Astrocyte of the spinal cord (primary cell): ENCODE data around the gene SLC16A8.

Experiments
- DNase-seq: peaks from one replicate; pipeline ENCODE4 v3.0.0; 2011; ENCODE audit warnings: low read depth, low spot score
- H3K4me3 ChIP-seq: 2 replicates; pipeline ENCODE4 v1.5.1; 2011; ENCODE audit warnings: low read depth, mild to moderate bottlenecking, low read length, moderate library complexity
- in situ Hi-C: cut with HindIII; loops from 2 replicates; pipeline ENCODE4 v1.10.0; 2017; ENCODE audit warnings: low sequenced_read_pairs
- TF ChIP-seq, protein P1 (sequence below): IDR thresholded peaks from 2 replicates; pipeline ENCODE4 v1.5.1; 2012; ENCODE audit warnings: low read depth, mild to moderate bottlenecking, low read length, inconsistent platforms

The SLC16A8 gene

DNA sequence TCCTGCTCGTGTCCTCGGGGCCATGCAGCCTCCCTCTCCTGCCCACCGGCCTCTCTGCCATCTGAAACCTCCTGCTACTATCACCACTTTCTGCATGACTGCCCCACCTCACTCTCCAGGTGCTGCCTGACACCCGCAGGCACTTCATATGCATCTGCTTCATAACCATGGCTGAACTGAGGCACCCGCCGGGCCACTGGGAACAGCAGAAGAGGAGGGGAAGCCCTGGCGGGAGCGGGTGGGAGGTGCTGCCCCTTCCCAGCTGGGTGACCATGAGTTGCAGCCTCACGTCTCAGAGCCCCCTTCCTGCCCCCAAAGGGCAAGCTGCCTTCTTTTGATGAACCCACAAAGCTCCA lies 48.5 kb downstream of the SLC16A8 start:
- in situ Hi-C loops, result no loop called here

DNA sequence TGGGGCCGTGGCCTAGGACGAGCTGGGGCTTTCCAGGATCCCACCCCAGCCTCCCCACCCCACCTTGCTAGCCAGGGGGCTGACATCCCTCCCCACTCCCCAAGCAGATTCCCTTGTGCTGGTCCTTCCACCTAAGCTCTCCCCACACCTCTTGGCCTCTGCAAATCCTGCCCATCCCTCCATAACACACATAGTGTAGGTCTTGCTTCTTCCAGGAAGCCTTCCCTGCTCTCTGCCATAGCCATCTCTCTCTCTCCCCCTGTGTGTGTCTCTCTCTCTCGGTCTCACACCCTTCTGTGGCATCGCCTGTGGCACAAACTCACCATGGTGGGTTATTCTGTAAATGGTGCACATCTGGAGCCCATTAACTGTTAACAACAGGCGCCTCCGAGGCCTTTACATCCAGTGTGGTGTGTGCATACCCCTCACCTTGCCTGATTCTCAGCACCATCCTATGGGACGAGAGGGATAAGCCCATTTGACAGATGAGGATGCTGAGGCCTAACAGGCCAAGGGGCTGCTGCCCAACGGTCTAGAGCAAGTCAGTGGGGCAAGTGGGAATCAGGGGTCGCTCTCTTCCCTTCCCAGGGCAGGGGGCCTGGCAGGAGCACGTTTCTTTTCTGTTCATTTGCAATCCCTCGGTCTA lies 49.0 kb downstream of the SLC16A8 start:
- in situ Hi-C loops, result no loop called here
- no peak for DNase-seq
- TF ChIP-seq, protein P1, sequence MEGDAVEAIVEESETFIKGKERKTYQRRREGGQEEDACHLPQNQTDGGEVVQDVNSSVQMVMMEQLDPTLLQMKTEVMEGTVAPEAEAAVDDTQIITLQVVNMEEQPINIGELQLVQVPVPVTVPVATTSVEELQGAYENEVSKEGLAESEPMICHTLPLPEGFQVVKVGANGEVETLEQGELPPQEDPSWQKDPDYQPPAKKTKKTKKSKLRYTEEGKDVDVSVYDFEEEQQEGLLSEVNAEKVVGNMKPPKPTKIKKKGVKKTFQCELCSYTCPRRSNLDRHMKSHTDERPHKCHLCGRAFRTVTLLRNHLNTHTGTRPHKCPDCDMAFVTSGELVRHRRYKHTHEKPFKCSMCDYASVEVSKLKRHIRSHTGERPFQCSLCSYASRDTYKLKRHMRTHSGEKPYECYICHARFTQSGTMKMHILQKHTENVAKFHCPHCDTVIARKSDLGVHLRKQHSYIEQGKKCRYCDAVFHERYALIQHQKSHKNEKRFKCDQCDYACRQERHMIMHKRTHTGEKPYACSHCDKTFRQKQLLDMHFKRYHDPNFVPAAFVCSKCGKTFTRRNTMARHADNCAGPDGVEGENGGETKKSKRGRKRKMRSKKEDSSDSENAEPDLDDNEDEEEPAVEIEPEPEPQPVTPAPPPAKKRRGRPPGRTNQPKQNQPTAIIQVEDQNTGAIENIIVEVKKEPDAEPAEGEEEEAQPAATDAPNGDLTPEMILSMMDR, result no peak
- H3K4me3 ChIP-seq, result no peak overlapping the region

More for the DNA sequence above, 48.5 kb downstream of the SLC16A8 start:
- H3K4me3 ChIP-seq, result no peak overlapping the region
- TF ChIP-seq, protein P1, result no peak
- DNase-seq, result no peak

DNA sequence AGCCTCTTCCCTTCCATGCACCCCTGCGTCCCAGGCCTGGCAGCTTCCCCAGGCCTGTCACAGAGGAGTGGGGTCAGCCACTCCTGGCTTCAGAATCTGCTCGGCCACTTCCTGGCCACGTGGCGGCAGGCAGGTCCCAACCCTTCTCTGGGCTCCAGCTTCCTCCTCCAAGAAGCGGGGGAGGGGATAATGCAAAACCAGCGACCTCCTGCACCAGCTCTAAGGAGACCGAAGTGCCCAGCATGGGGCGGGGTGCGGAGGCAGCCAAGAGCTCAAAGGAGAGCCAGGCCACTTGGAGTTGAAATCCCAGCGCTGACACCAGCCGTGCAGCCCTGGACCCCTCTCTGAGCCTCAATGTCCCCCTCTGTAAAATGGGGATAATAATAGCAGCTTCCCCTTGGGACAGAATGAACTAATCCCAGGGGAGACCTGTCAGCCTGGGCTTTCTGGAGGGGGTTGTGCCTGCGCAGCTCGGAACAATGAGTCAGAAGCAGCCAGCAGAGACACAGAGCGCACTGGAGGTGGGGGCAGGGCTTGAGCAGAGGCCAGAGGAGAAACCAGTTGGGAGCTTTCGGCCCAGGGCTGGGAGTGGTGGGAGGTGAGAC lies 49.6 kb downstream of the SLC16A8 start:
- TF ChIP-seq, protein P1, result no peak
- in situ Hi-C loops, result no loop called here
- no peak overlapping the region for H3K4me3 ChIP-seq
- peak; percentile 88 for DNase-seq

DNA sequence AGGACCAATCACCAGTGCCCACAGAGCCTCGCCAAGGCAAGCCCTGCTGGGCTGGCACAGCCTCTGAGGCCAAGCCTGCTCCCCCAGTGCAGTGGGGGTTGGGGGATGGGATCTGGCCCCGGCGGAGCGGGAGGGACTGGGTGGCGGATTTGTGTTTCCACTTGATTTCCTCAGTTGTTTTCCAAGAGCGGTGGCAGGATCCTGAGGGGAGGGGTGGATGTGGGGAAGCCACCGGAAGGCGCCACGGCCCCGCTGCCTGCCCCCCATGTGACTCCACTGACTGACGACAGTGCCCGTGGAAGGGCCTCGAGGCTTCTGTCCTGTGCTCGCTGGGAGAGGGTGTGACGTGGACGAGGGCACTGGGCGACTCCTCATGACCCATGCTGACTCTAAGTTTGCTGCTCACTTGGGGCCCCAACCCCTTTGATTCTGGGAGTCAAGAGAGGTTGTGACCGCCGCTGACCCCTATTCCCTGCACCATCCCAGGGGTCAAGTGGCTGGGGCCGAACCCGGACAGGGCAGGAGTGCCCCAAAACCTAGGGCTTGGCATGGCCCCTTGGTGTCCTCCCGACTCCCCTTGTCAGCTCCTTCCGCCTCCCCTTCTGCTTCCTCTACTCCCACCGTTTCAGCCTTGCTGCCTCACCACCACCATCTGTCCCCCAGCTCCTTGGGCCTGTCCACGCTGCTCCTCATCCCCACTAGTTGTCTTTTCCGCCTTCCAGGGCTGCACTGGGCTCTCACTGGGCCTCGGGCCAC lies 50.3 kb downstream of the SLC16A8 start:
- in situ Hi-C loops, result no loop called here
- no peak for DNase-seq
- no peak overlapping the region for H3K4me3 ChIP-seq
- TF ChIP-seq, protein P1, result no peak

DNA sequence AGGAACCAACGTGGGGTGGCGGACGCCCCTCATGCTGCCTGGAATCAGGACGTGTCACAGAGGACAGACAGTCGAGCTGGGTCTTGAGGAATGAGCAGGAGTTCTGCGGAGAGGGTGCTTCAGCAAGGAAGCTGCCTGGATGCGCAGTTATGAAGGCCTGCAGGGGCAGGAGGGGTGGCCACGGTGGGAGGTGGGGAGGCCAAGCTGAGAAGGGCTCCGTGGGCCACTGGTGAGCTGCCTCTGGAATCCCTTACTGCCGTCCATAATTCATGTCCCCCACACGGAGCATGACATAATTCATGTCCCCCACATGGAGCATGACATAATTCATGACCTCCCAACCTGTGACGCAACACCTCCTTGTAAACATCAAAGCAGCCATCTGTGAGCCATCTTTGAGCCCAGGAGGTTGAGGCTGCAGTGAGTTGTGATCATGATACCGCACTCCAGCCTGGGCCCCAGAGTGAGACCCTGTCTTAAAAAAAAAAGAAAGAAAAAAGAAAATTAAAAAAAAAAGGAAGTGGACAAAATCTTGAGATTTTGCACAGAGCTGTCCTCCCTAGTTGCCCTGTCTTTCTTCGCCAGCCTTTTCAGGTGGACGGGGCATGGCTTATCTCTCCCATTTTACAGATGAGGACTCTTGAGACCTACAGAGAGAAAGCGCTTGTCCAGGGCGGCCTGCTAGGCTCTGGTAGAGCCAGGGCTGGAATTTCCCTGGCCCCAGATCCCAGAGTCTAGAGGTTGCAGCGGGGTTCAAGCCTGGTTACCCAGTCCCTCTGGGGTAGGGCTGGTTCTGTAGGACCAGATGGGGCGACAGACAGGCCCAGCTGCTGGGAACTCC lies 51.1 kb downstream of the SLC16A8 start:
- no peak overlapping the region for H3K4me3 ChIP-seq
- in situ Hi-C loops, result no loop called here
- DNase-seq, result peak; percentile 78
- TF ChIP-seq, protein P1, result no peak

DNA sequence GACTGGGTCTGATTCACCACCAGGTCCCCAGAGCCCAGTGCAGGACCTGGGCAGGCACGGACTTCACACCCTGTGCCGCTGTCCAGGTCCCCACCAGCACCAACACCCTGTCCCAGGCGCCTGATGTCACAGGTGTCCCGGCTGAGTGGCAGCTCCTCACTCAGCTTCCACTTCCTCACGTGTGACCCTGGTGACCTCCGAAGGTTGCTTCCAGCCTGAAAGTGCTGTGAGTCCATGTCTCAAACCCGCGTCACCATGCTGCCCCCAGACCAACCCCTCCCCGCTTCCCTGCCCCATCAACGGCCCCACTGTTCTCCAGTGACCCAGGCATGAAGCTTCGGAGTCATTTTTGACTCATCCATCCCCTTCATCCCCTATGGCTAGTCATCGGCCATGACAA lies 52.5 kb downstream of the SLC16A8 start:
- TF ChIP-seq, protein P1, result no peak
- in situ Hi-C loops, result no loop called here
- H3K4me3 ChIP-seq, result no peak overlapping the region
- DNase-seq, result no peak
